EH (cell line): ENCODE data around the gene C19orf47.
"Not testable (repeated sequence)": the region's sequence is repeated elsewhere in the genome, so short reads cannot be mapped to it uniquely, and the experiment has no call there.

ENCODE experiments used
- DNase-seq: peaks from one replicate; pipeline ENCODE4 v3.0.0-alpha.2; 2015; ENCODE audit warnings: low read depth

The C19orf47 gene

GRCh38 chr19:40348961-40349507 lies 837 bp upstream of the C19orf47 start:
- DNase-seq, result peak; percentile 57

GRCh38 chr19:40344422-40344821 lies 3.8 kb downstream of the C19orf47 start:
- no peak for DNase-seq

- no peak for DNase-seq
These were observed 5.4 kb downstream of the C19orf47 start for GRCh38 chr19:40342644-40343311.

GRCh38 chr19:40341601-40342482 lies 6.4 kb downstream of the C19orf47 start:
- peak; percentile 47 for DNase-seq

- no peak for DNase-seq
These were observed 9.0 kb downstream of the C19orf47 start for GRCh38 chr19:40339018-40339728.

DNA sequence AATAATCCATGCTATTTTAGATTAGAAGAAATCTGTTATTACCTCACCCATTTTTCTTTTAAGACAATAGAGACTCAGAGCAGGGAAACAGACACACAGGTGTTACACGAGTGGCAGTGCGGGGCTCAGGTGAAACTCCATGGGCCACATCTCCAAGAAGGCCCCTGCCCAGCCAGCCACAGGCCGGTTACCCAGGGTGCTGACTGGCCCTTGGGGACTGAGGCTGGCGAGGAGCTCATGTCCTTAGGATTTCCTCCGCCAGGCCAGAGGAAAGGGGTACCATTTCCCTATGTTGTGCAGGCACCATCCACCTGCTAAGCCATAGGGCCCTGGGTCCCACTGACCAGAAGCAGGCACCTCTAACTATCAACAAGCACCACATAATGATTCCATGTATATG lies 10.6 kb downstream of the C19orf47 start:
- no peak for DNase-seq

DNA sequence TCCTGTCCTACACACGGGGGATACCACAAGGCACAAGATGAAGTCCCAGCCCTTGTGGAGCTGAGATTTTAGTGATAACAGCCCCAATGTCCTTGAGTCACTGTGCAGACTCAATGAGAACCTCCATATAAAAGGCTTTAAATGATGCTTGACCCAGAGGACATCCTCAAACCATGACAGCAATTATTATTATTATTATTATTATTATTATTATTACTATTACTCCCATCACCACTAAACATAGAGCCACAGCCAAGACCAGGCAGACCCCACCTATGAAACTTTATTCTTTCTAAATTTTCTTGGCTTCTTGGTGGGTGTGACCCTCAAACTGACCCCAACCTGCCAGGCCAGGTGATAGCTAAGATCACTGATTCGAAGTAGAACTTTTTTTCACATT lies 11.1 kb downstream of the C19orf47 start:
- DNase-seq, result no peak

GRCh38 chr19:40336601-40336900 lies 11.6 kb downstream of the C19orf47 start:
- no peak for DNase-seq

GRCh38 chr19:40335855-40336600 lies 12.2 kb downstream of the C19orf47 start:
- DNase-seq, result no peak

GRCh38 chr19:40335101-40335500 lies 13.1 kb downstream of the C19orf47 start:
- DNase-seq, result no peak

DNA sequence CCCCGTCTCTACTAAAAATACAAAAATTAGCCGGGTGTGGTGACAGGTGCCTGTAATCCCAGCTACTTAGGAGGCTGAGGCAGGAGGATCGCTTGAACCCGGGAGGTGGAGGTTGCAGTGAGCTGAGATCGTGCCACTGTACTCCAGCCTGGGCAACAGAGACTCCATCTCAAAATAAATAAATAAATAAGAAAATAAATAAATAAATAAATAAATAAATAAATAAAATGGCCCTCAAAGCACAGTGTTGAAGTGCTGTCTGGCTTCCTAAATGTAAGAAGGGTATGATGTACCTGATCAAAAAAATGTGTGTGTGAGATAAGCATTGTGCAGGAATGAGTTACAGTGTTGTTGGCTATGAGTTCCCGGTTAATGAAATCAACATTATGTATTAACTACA lies 15.1 kb downstream of the C19orf47 start:
- DNase-seq, result not testable (repeated sequence)

DNA sequence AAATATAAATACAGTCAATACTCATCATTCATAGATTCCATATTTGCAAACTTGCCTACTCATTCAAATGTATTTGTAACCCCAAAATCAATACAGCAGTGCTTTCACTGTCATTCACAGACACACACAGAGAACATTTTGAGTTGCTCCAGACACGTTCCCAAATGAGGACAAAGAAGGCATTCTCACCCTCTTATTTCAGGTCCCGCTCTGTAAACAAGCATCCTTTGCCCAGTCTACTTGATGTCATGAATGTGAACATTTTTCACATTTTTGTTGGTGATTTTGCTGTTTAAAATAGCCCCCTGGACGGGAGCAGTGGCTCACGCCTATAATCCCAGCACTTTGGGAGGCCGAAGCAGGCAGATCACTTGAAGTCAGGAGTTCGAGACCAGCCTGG lies 15.5 kb downstream of the C19orf47 start:
- DNase-seq, result no peak

DNA sequence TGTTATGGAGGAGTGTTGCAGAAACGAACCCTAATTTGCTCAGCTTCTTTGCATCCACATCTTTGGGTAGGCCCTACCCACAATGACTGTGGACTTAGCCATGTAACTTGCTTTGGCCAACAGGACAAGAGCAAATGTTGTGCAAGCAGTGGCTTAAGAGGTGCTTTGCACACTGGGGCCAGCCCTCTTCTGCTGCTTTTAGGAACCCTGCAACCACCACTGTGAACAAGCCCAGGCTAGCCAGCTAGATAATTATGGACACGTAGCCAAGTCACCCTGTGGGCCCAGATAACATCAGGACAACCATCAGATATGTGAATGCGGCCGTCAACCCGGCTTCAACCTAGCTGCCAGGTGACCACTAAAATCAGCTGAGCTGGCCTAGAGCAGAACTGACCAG lies 17.1 kb downstream of the C19orf47 start:
- DNase-seq, result no peak

- DNase-seq, result no peak
These were observed 22.0 kb downstream of the C19orf47 start for GRCh38 chr19:40326201-40326600.

DNA sequence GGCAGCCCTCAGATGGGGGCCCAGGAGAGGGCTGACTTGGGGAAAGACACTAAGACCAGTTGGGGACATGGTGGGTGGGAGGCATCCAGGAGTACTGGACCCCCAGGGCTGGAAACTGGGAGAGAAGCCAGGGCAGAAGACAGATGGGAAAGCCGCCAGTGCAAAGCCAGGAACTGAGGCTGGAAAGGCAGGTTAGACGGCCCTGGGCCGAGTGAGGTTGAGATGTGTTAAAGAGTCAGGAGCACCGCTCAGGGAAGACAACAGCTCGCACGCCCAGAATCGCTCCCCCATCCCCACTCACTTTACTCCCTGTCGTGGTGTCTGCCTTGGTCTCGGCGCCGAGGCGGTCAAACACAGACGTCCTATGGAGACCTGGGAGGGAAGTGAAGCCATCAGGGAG lies 24.5 kb downstream of the C19orf47 start:
- no peak for DNase-seq

DNA sequence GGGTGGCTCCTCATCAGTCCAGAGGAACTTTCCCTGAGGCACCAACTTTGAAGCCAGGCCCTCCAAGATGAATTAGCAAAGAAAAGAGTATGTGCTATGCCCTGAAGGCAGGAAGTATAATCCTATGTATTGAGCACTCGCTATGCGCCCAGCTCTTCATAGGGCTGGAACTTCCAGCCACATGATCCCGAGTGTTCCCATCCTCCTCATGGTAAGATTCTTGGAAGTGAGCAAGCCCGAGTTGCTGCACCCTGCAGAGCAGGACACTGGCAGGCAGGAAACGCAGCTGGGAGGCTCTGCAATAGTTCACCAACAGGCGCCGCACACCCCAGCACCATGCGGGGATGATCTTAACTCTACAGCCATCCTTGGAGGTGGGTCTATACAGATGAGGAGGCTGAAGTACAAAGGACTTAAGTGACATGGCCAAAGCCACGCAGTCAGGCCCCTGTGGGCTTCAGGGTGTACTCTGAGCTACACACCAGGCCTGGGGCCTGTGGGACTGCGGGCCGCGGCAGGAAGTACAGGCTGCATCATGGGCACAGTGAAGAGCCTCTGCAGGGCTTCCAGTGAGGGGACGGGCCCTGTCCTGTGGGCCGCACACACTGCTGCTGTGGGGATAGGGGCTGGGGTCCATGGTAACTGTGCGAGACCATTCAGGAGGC lies 25.1 kb downstream of the C19orf47 start:
- DNase-seq, result peak; percentile 39

GRCh38 chr19:40322271-40322610 lies 26.0 kb downstream of the C19orf47 start:
- DNase-seq, result peak; percentile 42

DNA sequence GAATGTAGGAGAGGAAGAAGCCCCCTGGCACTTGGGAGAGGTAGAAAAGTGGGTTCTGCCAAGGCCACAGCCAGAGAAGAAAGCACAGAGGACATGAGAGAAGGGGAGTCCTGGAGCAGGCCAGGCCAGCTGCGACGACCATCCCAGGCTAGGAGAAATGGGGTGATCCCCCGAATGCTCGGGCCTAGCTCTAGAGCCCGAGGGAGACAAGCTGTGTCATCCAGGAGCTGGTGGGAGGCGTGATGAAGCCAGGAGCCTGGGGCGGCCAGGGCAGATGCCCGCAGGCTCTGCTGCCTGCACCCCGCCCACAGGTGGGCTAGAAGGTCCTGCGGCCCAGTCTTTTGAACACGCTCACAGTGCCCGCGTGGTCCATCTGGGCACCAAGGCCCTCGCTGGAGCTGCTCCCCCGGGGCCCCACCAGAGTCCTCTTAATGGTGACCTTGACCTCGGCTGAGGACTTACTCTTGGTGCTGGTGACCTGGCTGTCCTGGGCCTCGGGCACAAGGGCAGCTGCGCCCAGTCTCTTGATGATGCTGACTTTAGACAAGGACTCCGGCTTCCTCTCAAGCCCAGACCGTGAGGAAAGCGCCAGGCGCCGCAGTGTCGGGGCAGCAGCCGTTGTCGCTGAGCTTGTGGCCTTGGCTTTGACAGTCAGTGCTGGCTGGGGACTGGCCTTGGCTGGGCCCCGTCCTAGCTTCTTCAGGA lies 26.5 kb downstream of the C19orf47 start:
- no peak for DNase-seq

DNA sequence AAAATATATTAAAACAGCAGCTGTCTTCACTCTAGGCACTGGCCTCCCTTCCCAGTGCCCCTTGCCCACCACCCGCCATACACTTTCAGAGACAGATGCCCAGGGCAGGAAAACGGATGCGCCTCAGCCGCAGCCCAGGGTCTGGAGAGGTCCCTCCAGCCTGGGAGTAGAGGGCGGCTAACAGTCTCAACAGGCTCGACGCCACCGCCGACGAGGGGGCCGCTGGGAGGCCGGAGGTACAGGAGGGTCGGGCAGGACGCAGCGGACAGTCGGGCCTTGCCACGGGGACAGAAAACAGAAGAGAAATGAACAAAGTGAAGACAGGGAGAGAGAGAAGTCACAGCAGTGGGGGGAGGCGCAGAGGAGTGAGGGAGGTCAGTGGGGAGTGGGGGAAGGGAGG lies 27.1 kb downstream of the C19orf47 start:
- no peak for DNase-seq

DNA sequence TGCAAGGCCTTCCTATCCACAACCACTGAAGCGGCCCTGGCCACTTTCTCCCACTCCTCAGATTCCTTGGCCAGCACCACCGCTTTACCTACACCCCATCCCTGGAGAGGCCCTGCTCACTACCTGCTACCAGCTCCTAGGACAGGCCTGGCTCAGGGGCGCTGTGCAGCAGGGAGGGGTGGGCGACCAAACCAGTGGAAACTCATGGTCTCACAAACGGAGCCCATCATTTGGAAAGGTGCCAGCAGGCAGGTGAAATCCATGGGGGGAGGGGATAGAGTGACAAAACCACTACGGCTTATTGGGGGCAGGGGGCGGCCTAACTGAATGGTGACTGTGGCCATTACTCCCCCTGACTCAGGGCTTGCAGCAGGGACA lies 27.6 kb downstream of the C19orf47 start:
- DNase-seq, result no peak

DNA sequence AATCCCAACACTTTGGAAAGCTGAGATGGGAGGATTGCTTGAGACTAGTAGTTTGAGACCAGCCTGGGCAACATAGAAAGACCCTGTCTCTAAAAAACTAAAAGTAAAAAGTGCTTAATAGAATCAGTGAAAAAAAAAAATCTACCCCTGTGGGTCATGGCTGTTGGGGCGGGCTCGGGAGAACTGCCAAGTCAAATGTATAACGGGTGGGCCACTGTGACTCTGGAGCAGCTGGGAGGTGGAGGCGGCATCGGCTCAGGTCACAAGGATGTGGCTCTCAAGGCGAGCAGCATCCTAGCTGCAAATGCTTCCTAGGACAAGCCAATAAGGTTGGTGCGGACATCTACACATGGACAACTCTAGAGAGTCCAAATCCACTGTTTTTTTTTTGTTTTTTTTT lies 30.9 kb downstream of the C19orf47 start:
- no peak for DNase-seq
